Gastrocnemius medialis (tissue), 4 donors: ENCODE results near the gene SLC16A13. TPM values are rescaled to one million over a fixed set of nuclear protein-coding genes. Genes with fewer than 3 reads are reported as not detected.
"Not testable (repeated sequence)": the region's sequence is repeated elsewhere in the genome, so short reads cannot be mapped to it uniquely, and the experiment has no call there.

Experiments used
- ATAC-seq, 2 donors: fragments of 150-250 bp; one replicate each; pipeline ENCODE4 v1.9.1; 2016
- DNase-seq, 2 donors: peaks; one replicate each; pipeline ENCODE4 v3.0.0-alpha.2; 2019
- H3K27ac ChIP-seq, 4 donors: fragments of 200-600 bp; sonication (generic); 1 replicate in 1 of 4; 2 replicates in 3 of 4; pipeline ENCODE4 v1.5.1; 2016 to 2018; ENCODE audit warnings: mild to moderate bottlenecking in 2 of 4, moderate library complexity in 1 of 4
- H3K27me3 ChIP-seq, 3 donors: fragments of 200-600 bp; sonication (generic) in 2 of 3; 1 replicate in 1 of 3; 2 replicates in 2 of 3; pipeline versions ENCODE4 v1.5.1 to v1.6.0; 2016 to 2019; ENCODE audit warnings: mild to moderate bottlenecking in 1 of 3, moderate library complexity in 1 of 3
- H3K36me3 ChIP-seq, 2 donors: fragments of 200-600 bp; sonication (generic) in 1 of 2; one replicate each; pipeline ENCODE4 v1.5.1; 2017 to 2018
- H3K4me1 ChIP-seq, 2 donors: fragments of 200-600 bp; sonication (generic) in 1 of 2; one replicate each; pipeline ENCODE4 v1.5.1; 2016 to 2017; ENCODE audit warnings: mild to moderate bottlenecking in 2 of 2
- H3K4me3 ChIP-seq, 4 donors: fragments of 200-600 bp; sonication (generic) in 3 of 4; 1 replicate in 1 of 4; 2 replicates in 3 of 4; pipeline ENCODE4 v1.5.1; 2016 to 2019; ENCODE audit warnings: mild to moderate bottlenecking in 2 of 4
- H3K9me3 ChIP-seq, 3 donors: fragments of 200-600 bp; sonication (generic) in 2 of 3; 1 replicate in 1 of 3; 2 replicates in 2 of 3; pipeline ENCODE4 v1.5.1; 2016 to 2019
- POLR2A ChIP-seq, 2 donors: fragments of 450-650 bp; IDR thresholded peaks; one replicate each; pipeline ENCODE4 v1.6.1; 2017; ENCODE audit warnings: antibody characterized with exemption in 2 of 2, mild to moderate bottlenecking in 2 of 2, moderate library complexity in 2 of 2
- in situ Hi-C, 4 donors: fragments of 200-750 bp; cut with MboI; loops; one replicate each; pipeline versions ENCODE4 v1.15.0 to v1.8.0; 2017; ENCODE audit warnings: low sequenced_read_pairs in 4 of 4
- intact Hi-C: fragments of 100-400 bp; cut with DNase I; formaldehyde crosslinking; loops from one replicate; pipeline ENCODE4 v1.15.1; 2023; ENCODE audit warnings: low total_unique reads
- total RNA-seq, 4 donors: library from RNA; depleted of rRNA; stranded (reverse); fragments of >200 nt; gene quantifications; one replicate each; pipeline versions ENCODE4 v1.1.0 to v1.2.3, GENCODE V29; 2016
- TF ChIP-seq, protein P1 (sequence below), 5 experiments: fragments of 450-650 bp in 3 of 5; fragments of 200-600 bp in 2 of 5; sonication (generic) in 2 of 5; IDR thresholded peaks in 4 of 5; conservative IDR thresholded peaks in 1 of 5; 1 replicate in 4 of 5; 2 replicates in 1 of 5; pipeline ENCODE4 v1.5.1; 2016 to 2019; ENCODE audit warnings: antibody characterized with exemption in 5 of 5, mild to moderate bottlenecking in 3 of 5, moderate library complexity in 3 of 5

The SLC16A13 gene, protein sequence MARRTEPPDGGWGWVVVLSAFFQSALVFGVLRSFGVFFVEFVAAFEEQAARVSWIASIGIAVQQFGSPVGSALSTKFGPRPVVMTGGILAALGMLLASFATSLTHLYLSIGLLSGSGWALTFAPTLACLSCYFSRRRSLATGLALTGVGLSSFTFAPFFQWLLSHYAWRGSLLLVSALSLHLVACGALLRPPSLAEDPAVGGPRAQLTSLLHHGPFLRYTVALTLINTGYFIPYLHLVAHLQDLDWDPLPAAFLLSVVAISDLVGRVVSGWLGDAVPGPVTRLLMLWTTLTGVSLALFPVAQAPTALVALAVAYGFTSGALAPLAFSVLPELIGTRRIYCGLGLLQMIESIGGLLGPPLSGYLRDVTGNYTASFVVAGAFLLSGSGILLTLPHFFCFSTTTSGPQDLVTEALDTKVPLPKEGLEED
- total RNA-seq = under 1 TPM in 2 of 4 donors, not detected in 2; 0.36 to 0.49 TPM

DNA sequence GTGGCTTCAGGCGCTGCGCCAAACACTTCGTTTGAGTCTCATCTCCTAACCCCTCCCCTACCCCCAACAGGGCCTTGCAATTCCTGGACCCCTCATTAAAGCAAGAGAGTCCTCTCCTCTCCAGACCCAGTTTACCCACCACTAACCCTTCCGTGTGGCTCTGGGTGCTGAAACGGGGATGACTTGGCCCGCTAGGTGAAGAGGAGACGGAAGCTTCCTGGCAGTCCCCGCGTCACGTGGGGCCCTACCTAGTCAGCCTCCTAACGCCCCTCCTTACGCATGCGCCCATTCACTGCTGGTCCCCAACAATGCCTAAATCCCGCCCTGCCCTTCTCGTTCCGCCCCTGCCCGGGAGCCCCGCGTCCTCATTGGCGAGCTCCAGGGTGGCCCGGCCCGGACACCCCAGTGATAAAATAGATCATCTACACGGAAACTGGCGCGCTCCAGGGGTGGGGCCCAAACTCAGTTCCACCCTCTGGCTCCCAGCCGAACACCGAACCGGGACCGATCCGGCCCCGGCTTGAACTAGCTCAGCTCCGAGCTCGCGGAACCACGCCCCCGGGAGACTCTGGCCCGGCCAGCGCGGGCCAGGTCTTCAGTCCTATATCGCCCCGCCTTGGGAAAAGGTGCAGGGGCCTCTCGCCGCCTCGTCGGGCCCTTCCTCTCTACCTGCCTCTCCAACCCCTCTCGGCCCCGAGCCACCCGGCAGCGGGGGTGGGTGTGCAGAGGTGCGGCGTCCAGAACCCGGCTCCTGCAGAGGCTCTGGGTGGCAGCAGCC is at the start of gene SLC16A13:
TSS of gene SLC16A13 (plus strand) at position 425 of the 778 bp plus-strand sequence. CDS start 368 bp downstream, outside the sequence.
- Histone ChIP-seq H3K36me3 (no peaks in the 10 kb centered on the region), H3K9me3 (no peaks in the 10 kb centered on the region), H3K4me1 (peaks cover 5 to 6% of the 10 kb centered on the region in 2 donors), H3K4me3 (peak within 1 kb of the TSS; percentile 49 to 74 (median 58)), H3K27ac (peak within 1 kb of the TSS; percentile 64 to 80 (median 74)), H3K27me3 (peaks cover 7 to 17% (median 16%) of the 10 kb centered on the region in 3 donors)
- ATAC-seq (peak; percentile 77 to 88), DNase-seq (peak; percentile 78 to 81)
- in situ Hi-C loops = loop anchor here in 1 of 4 donors (25.0 kb wide), 1 partner anchor 302 kb away; the partner anchor contains the start of genes ACAP1 and NEURL4
- intact Hi-C loops = no loop called here
- TF ChIP-seq, protein P1, sequence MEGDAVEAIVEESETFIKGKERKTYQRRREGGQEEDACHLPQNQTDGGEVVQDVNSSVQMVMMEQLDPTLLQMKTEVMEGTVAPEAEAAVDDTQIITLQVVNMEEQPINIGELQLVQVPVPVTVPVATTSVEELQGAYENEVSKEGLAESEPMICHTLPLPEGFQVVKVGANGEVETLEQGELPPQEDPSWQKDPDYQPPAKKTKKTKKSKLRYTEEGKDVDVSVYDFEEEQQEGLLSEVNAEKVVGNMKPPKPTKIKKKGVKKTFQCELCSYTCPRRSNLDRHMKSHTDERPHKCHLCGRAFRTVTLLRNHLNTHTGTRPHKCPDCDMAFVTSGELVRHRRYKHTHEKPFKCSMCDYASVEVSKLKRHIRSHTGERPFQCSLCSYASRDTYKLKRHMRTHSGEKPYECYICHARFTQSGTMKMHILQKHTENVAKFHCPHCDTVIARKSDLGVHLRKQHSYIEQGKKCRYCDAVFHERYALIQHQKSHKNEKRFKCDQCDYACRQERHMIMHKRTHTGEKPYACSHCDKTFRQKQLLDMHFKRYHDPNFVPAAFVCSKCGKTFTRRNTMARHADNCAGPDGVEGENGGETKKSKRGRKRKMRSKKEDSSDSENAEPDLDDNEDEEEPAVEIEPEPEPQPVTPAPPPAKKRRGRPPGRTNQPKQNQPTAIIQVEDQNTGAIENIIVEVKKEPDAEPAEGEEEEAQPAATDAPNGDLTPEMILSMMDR (IDR thresholded peaks at IDR 0.05 in 4 of 5, conservative IDR thresholded peaks at IDR 0.05 in 1 of 5) = no peak
- TF ChIP-seq POLR2A (IDR thresholded peaks at IDR 0.05) = peak; percentile 38 to 70

DNA sequence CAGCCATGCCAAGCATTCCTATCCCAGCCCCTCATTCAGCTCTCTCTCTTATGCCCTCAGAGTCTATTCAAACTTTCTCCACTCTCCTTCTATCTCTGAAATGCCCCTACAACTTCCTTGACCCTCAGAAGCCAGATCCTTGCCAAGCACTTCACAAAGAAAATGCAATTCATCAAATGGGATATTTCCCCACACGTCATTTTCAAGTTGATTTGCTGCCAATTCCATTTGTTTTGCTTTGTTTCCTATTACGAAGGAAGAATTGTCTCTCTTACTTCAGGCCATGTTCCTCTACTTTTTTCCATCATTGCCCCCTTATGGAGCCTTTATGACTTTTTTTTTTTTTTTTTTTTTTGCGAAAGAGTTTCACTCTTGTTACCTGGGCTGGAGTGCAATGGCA is 49.1 kb upstream of the SLC16A13 start:
- Histone ChIP-seq H3K4me3 (no peak overlapping the region), H3K4me1 (no peaks in the 10 kb centered on the region), H3K9me3 (no peaks in the 10 kb centered on the region), H3K36me3 (no peaks in the 10 kb centered on the region), H3K27me3 (no peaks in the 10 kb centered on the region), H3K27ac (no peak overlapping the region)
- ATAC-seq (no peak), DNase-seq (no peak)
- in situ Hi-C loops (no loop called here), intact Hi-C loops (no loop called here)
- TF ChIP-seq, protein P1 (IDR thresholded peaks at IDR 0.05 in 4 of 5, conservative IDR thresholded peaks at IDR 0.05 in 1 of 5) = no peak
- TF ChIP-seq POLR2A (IDR thresholded peaks at IDR 0.05) = no peak

DNA sequence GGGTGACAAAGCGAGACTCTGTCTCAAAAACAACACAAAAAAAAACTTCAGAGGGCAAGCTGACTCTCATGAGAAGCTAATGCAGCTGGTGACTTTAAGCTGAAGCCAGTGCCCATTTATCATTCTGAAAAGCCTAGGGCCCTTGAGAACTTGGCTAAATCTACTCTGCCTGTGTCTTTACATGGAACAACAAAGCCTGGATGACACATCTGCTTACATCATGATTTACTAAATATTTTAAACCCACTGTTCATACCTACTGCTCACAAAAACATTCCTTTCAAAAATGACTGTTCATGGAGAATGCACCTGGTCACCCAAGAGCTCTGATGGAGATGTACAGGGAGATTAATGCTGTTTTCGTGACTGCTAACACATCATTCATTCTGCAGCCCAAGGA is 46.0 kb upstream of the SLC16A13 start:
- no peak for DNase-seq
- in situ Hi-C loops = no loop called here

DNA sequence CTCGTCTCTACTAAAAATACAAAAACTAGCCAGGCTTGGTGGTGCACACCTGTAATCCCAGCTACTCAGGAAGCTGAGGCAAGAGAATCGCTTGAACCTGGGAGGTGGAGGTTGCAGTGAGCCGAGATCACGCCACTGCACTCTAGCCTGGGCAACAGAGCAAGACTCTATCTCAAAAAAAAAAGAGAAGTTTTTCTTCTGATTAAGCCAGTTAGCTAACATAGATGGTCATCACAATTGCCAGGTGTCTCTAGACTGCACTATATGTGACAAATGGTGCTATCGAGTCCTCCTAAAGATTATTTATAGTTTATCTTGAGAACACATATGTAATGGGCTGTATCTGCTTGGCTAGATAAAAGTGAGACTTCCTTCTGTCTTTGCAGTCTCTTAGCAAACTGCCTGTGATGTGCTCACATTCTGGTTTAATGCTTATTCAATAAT is 42.2 kb upstream of the SLC16A13 start:
- H3K4me3 ChIP-seq, H3K36me3 ChIP-seq, in situ Hi-C loops, H3K27ac ChIP-seq, H3K4me1 ChIP-seq, intact Hi-C loops, ATAC-seq, DNase-seq, H3K9me3 ChIP-seq: not testable (repeated sequence)
- H3K27me3 ChIP-seq = peaks cover 0 to 15% (median 8%) of the 10 kb centered on the region in 3 donors

More for the DNA sequence above, 46.0 kb upstream of the SLC16A13 start:
- Histone ChIP-seq H3K36me3 (no peaks in the 10 kb centered on the region), H3K27me3 (no peaks in the 10 kb centered on the region), H3K4me3 (no peak overlapping the region), H3K27ac (no peak overlapping the region), H3K4me1 (no peaks in the 10 kb centered on the region), H3K9me3 (no peaks in the 10 kb centered on the region)
- ATAC-seq = no peak
- intact Hi-C loops = no loop called here
- TF ChIP-seq, protein P1 (IDR thresholded peaks at IDR 0.05 in 4 of 5, conservative IDR thresholded peaks at IDR 0.05 in 1 of 5) = no peak
- TF ChIP-seq POLR2A (IDR thresholded peaks at IDR 0.05) = no peak
